Measurements from ENCODE around the gene CNTN4.

CNTN4 gene

GRCh38 chr3:2938711-2939110 is 840.0 kb downstream of the CNTN4 start:
- no peak overlapping the region for H4K91ac ChIP-seq (ENCODE audit: low read depth, low read length, poor library complexity)
- H3K4me3 ChIP-seq (ENCODE audit: low read length in 2 of 2): no peak overlapping the region
- H3K36me3 ChIP-seq (replicated peaks in 1 of 2; ENCODE audit: control insufficient read depth in 2 of 2, insufficient read depth in 2 of 2, low read length in 2 of 2): no peaks in the 10 kb centered on the region
- no peak overlapping the region for H3K27ac ChIP-seq (replicated peaks; ENCODE audit: low read length)
- no peak overlapping the region for H3K4me2 ChIP-seq (ENCODE audit: insufficient read depth, low read length, poor library complexity, severe bottlenecking)
- no peaks in the 10 kb centered on the region for H3K4me1 ChIP-seq (ENCODE audit: control insufficient read depth in 2 of 2, insufficient read depth in 1 of 2, low read depth in 1 of 2, low read length in 2 of 2)
- no peak overlapping the region for H4K8ac ChIP-seq (ENCODE audit: low read depth, low read length)
- no peak overlapping the region for H2AFZ ChIP-seq (ENCODE audit: low read length)
- no peak overlapping the region for H2BK12ac ChIP-seq (ENCODE audit: low read length)
- no peaks in the 10 kb centered on the region for H3K27me3 ChIP-seq (ENCODE audit: control insufficient read depth in 3 of 3, insufficient read depth in 3 of 3, low read depth in 1 of 3, low read length in 3 of 3)
- no peak overlapping the region for H3K9ac ChIP-seq (ENCODE audit: low read depth, low read length, poor library complexity)
- no peak overlapping the region for H3K14ac ChIP-seq (ENCODE audit: low read length)
- no peak overlapping the region for H3K23ac ChIP-seq (ENCODE audit: low read depth, low read length, poor library complexity)
- DNase-seq (ENCODE audit: low spot score): no peak
- no peak overlapping the region for H2BK15ac ChIP-seq (ENCODE audit: low read length)
- no CpG with 5 or more reads among the region's 1 CpG for WGBS, 2 donors (ENCODE audit: extremely low coverage in 2 of 2, insufficient read length in 2 of 2, insufficient replicate concordance in 1 of 2)
- H2AK5ac ChIP-seq (ENCODE audit: low read depth, low read length): no peak overlapping the region
- no peak overlapping the region for H3K18ac ChIP-seq (ENCODE audit: low read length)
- H2BK5ac ChIP-seq (ENCODE audit: low read length): no peak overlapping the region
- no peaks in the 10 kb centered on the region for H3K9me3 ChIP-seq (replicated peaks in 1 of 2; ENCODE audit: control insufficient read depth in 2 of 2, insufficient read depth in 1 of 2, low read depth in 1 of 2, low read length in 2 of 2)
- no peak overlapping the region for H3K4ac ChIP-seq (ENCODE audit: low read length)
- no peaks in the 10 kb centered on the region for H3K79me1 ChIP-seq (ENCODE audit: low read depth, low read length)
- H2BK120ac ChIP-seq (ENCODE audit: low read depth, low read length): no peak overlapping the region

- Histone ChIP-seq H2BK15ac (ENCODE audit: low read length) (no peak overlapping the region), H3K27ac (replicated peaks; ENCODE audit: low read length) (no peak overlapping the region), H2AFZ (ENCODE audit: low read length) (no peak overlapping the region), H3K9ac (ENCODE audit: low read depth, low read length, poor library complexity) (no peak overlapping the region), H3K4me3 (ENCODE audit: low read length in 2 of 2) (no peak overlapping the region), H4K8ac (ENCODE audit: low read depth, low read length) (no peak overlapping the region), H3K27me3 (ENCODE audit: control insufficient read depth in 3 of 3, insufficient read depth in 3 of 3, low read depth in 1 of 3, low read length in 3 of 3) (no peaks in the 10 kb centered on the region), H2BK120ac (ENCODE audit: low read depth, low read length) (no peak overlapping the region), H3K23ac (ENCODE audit: low read depth, low read length, poor library complexity) (no peak overlapping the region), H2BK12ac (ENCODE audit: low read length) (no peak overlapping the region), H3K14ac (ENCODE audit: low read length) (no peak overlapping the region), H3K18ac (ENCODE audit: low read length) (no peak overlapping the region), H2BK5ac (ENCODE audit: low read length) (no peak overlapping the region), H3K36me3 (replicated peaks in 1 of 2; ENCODE audit: control insufficient read depth in 2 of 2, insufficient read depth in 2 of 2, low read length in 2 of 2) (no peaks in the 10 kb centered on the region), H3K4ac (ENCODE audit: low read length) (no peak overlapping the region), H4K91ac (ENCODE audit: low read depth, low read length, poor library complexity) (no peak overlapping the region), H3K4me2 (ENCODE audit: insufficient read depth, low read length, poor library complexity, severe bottlenecking) (no peak overlapping the region), H3K79me1 (ENCODE audit: low read depth, low read length) (no peaks in the 10 kb centered on the region), H2AK5ac (ENCODE audit: low read depth, low read length) (no peak overlapping the region), H3K4me1 (ENCODE audit: control insufficient read depth in 2 of 2, insufficient read depth in 1 of 2, low read depth in 1 of 2, low read length in 2 of 2) (no peaks in the 10 kb centered on the region), H3K9me3 (replicated peaks in 1 of 2; ENCODE audit: control insufficient read depth in 2 of 2, insufficient read depth in 1 of 2, low read depth in 1 of 2, low read length in 2 of 2) (no peaks in the 10 kb centered on the region)
- no CpG with 5 or more reads among the region's 2 CpGs for WGBS, 2 donors (ENCODE audit: extremely low coverage in 2 of 2, insufficient read length in 2 of 2, insufficient replicate concordance in 1 of 2)
- no peak for DNase-seq (ENCODE audit: low spot score)
These were observed 841.4 kb downstream of the CNTN4 start for GRCh38 chr3:2940062-2940461.

- no peak overlapping the region for H3K23ac ChIP-seq (ENCODE audit: low read depth, low read length, poor library complexity)
These were observed 846.0 kb downstream of the CNTN4 start for GRCh38 chr3:2944628-2945027.

GRCh38 chr3:2945121-2945520 is 846.5 kb downstream of the CNTN4 start:
- Histone ChIP-seq H2BK12ac (ENCODE audit: low read length) (no peak overlapping the region), H2AK5ac (ENCODE audit: low read depth, low read length) (no peak overlapping the region), H3K4ac (ENCODE audit: low read length) (no peak overlapping the region), H3K36me3 (replicated peaks in 1 of 2; ENCODE audit: control insufficient read depth in 2 of 2, insufficient read depth in 2 of 2, low read length in 2 of 2) (no peaks in the 10 kb centered on the region), H2BK15ac (ENCODE audit: low read length) (no peak overlapping the region), H2BK5ac (ENCODE audit: low read length) (no peak overlapping the region), H3K4me3 (ENCODE audit: low read length in 2 of 2) (no peak overlapping the region), H3K4me2 (ENCODE audit: insufficient read depth, low read length, poor library complexity, severe bottlenecking) (no peak overlapping the region), H2AFZ (ENCODE audit: low read length) (no peak overlapping the region), H3K27ac (replicated peaks; ENCODE audit: low read length) (no peak overlapping the region), H2BK120ac (ENCODE audit: low read depth, low read length) (no peak overlapping the region), H4K8ac (ENCODE audit: low read depth, low read length) (no peak overlapping the region), H3K79me1 (ENCODE audit: low read depth, low read length) (no peaks in the 10 kb centered on the region), H4K91ac (ENCODE audit: low read depth, low read length, poor library complexity) (no peak overlapping the region), H3K14ac (ENCODE audit: low read length) (no peak overlapping the region), H3K4me1 (ENCODE audit: control insufficient read depth in 2 of 2, insufficient read depth in 1 of 2, low read depth in 1 of 2, low read length in 2 of 2) (no peaks in the 10 kb centered on the region), H3K9ac (ENCODE audit: low read depth, low read length, poor library complexity) (no peak overlapping the region), H3K27me3 (ENCODE audit: control insufficient read depth in 3 of 3, insufficient read depth in 3 of 3, low read depth in 1 of 3, low read length in 3 of 3) (no peaks in the 10 kb centered on the region), H3K9me3 (replicated peaks in 1 of 2; ENCODE audit: control insufficient read depth in 2 of 2, insufficient read depth in 1 of 2, low read depth in 1 of 2, low read length in 2 of 2) (no peaks in the 10 kb centered on the region), H3K18ac (ENCODE audit: low read length) (no peak overlapping the region), H3K23ac (ENCODE audit: low read depth, low read length, poor library complexity) (no peak overlapping the region)
- no peak for DNase-seq (ENCODE audit: low spot score)
- no CpG with 5 or more reads among the region's 3 CpGs for WGBS, 2 donors (ENCODE audit: extremely low coverage in 2 of 2, insufficient read length in 2 of 2, insufficient replicate concordance in 1 of 2)

More at GRCh38 chr3:2944628-2945027, 846.0 kb downstream of the CNTN4 start:
- H2AFZ ChIP-seq (ENCODE audit: low read length): no peak overlapping the region
- H3K18ac ChIP-seq (ENCODE audit: low read length): no peak overlapping the region
- H3K79me1 ChIP-seq (ENCODE audit: low read depth, low read length): no peaks in the 10 kb centered on the region
- H2BK5ac ChIP-seq (ENCODE audit: low read length): no peak overlapping the region
- H4K8ac ChIP-seq (ENCODE audit: low read depth, low read length): no peak overlapping the region
- no peak overlapping the region for H3K14ac ChIP-seq (ENCODE audit: low read length)
- H2BK15ac ChIP-seq (ENCODE audit: low read length): no peak overlapping the region
- no peaks in the 10 kb centered on the region for H3K4me1 ChIP-seq (ENCODE audit: control insufficient read depth in 2 of 2, insufficient read depth in 1 of 2, low read depth in 1 of 2, low read length in 2 of 2)
- H2BK12ac ChIP-seq (ENCODE audit: low read length): no peak overlapping the region
- no peak overlapping the region for H3K4ac ChIP-seq (ENCODE audit: low read length)
- H3K4me2 ChIP-seq (ENCODE audit: insufficient read depth, low read length, poor library complexity, severe bottlenecking): no peak overlapping the region
- H3K9ac ChIP-seq (ENCODE audit: low read depth, low read length, poor library complexity): no peak overlapping the region
- no peak overlapping the region for H3K4me3 ChIP-seq (ENCODE audit: low read length in 2 of 2)
- H2BK120ac ChIP-seq (ENCODE audit: low read depth, low read length): no peak overlapping the region
- H3K27me3 ChIP-seq (ENCODE audit: control insufficient read depth in 3 of 3, insufficient read depth in 3 of 3, low read depth in 1 of 3, low read length in 3 of 3): no peaks in the 10 kb centered on the region
- H3K27ac ChIP-seq (replicated peaks; ENCODE audit: low read length): no peak overlapping the region
- H2AK5ac ChIP-seq (ENCODE audit: low read depth, low read length): no peak overlapping the region
- H4K91ac ChIP-seq (ENCODE audit: low read depth, low read length, poor library complexity): no peak overlapping the region
- no CpG with 5 or more reads among the region's 1 CpG for WGBS, 2 donors (ENCODE audit: extremely low coverage in 2 of 2, insufficient read length in 2 of 2, insufficient replicate concordance in 1 of 2)
- DNase-seq (ENCODE audit: low spot score): no peak
- H3K9me3 ChIP-seq (replicated peaks in 1 of 2; ENCODE audit: control insufficient read depth in 2 of 2, insufficient read depth in 1 of 2, low read depth in 1 of 2, low read length in 2 of 2): no peaks in the 10 kb centered on the region
- no peaks in the 10 kb centered on the region for H3K36me3 ChIP-seq (replicated peaks in 1 of 2; ENCODE audit: control insufficient read depth in 2 of 2, insufficient read depth in 2 of 2, low read length in 2 of 2)

Data from neuronal stem cell (in vitro differentiated cells).